SH-SY5Y (cell line): ENCODE results near the gene KAT6B.

Source experiments
- GATA2 ChIP-seq: IDR thresholded peaks from 2 replicates; pipeline ENCODE4 v1.6.1; 2011; ENCODE audit warnings: mild to moderate bottlenecking, low read depth, low read length
- GATA3 ChIP-seq: IDR thresholded peaks from 2 replicates; pipeline ENCODE4 v1.6.1; 2011; ENCODE audit warnings: low read depth, mild to moderate bottlenecking, low read length, moderate library complexity

DNA sequence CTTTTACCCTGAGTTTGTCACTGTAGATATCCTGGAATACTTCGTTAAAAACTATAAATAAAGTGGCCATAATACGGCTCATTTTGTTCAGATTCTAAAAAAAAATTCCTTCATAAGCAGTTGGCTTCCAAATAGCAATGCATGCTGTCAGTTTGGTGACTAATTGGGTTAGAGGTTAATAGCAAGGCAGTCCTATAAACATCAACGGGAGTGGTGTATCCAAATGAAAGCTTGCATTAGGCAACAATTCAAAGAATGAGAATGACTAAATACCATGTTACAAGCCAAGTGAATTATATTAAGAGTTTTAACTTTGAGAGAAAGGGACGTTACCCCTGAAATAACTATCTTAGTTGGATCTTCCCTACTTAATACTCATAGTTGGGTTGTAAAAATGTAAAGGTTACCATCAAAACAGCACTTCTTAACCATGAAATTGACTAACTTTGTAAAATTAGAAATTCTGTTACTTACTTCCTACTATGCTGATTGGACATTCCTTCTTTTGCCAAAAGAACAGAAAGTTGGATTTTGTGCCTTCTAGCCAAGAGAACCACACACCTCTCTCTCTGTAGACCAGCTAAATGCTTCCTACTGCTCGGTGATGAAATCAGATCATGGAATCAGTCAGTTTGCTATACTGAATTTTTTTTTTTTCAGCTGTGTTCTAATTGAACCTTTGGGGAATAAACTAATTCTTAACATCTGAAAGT, 98.0 kb downstream of the KAT6B start:
- TF ChIP-seq GATA3 (no peak), GATA2 (no peak)
